Activated gamma-delta T cell treated with Interleukin-2 at 50 U/mL for 16 hours (primary cell): ENCODE data around the gene CST6.

Experiments
- DNase-seq: peaks from one replicate; pipeline ENCODE4 v3.0.0-alpha.2; 2020

CST6 gene

GRCh38 chr11:66048547-66049323 lies 36.9 kb downstream of the CST6 start, which contains the start of gene GAL3ST3:
GAL3ST3 (minus strand) TSS chr11:66049161; CDS start chr11:66045415, 3,746 bp downstream.
- DNase-seq = no peak

DNA sequence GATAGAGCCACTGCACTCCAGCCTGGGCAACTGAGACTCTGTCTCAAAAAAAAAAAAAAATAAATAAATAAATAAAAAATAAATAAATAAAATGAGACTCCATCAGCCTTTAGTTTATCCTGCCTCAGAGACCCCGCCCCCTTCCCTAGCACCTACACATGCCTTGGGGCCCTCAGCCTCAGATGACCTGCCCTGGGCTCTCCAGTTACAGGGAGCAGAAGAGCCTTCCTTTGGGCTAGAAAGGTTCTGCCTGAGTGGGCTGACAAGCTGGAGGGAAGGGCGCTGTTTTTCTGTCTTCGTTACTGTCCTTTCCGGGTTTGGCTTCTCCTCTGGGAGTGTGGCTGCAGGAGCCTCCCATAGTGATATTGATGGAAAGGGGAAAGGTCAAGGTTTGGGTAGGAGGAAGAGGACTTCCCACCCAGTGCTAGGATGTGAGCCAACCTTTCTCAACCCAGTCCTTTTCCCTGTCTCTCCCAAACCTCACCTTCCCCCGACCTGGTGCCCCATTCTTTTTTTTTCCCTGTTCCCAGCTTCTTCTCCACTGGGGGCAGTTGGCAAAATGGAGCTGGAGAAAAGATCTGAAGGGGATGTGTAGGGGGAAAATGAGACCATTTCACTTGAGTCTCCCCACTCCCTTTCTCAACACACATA lies 38.9 kb downstream of the CST6 start:
- DNase-seq = no peak

- DNase-seq = no peak
Observed at GRCh38 chr11:66051371-66051765, 39.6 kb downstream of the CST6 start.

GRCh38 chr11:66051766-66052663 lies 40.2 kb downstream of the CST6 start, which contains the start of gene SF3B2:
SF3B2 (plus strand) TSS chr11:66052364; CDS start chr11:66052385, 21 bp downstream.
- peak; percentile 94 for DNase-seq

GRCh38 chr11:66052664-66052982 lies 40.8 kb downstream of the CST6 start:
- no peak for DNase-seq

GRCh38 chr11:66055021-66055420 lies 43.2 kb downstream of the CST6 start:
- no peak for DNase-seq

GRCh38 chr11:66056501-66056900 lies 44.7 kb downstream of the CST6 start:
- DNase-seq = no peak

GRCh38 chr11:66059966-66060680 lies 48.3 kb downstream of the CST6 start:
- no peak for DNase-seq

DNA sequence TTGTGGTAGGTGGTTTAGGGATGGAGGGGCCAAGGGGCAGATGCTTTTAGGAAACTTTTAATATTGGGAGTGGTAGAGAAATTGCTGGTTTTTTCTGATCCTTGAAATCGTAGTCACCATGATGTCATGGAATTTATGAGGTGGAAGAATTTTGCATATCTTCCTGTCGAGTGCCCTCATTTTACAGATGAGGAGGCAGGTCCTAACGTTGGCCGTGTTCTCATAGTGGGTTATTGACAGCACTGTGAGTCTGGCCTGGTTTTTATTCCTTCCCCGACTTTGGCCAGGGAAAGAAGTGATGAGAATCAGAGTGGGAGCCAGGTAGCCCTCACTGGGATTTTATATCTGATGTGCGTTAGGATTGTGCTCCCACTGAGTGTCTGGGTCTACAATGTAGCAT lies 49.5 kb downstream of the CST6 start:
- no peak for DNase-seq

DNA sequence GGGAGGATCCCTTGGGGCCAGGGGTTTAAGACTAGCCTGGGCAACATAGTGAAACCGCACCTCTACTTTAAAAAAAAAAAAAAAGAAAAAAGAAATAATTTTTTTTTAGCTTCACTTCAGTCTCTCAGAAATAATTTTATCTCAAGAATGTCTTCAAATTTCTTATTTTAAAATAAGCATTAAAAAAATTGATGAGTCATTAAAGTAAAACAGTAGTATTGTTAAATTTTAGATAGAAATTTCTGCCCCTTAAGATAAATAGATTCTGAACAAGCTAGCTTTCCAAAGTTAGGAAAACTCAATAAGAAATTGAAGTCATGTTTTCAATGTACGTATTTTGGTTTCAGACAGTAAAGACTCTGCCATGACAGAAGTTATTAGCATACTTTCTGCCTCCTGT lies 50.6 kb downstream of the CST6 start:
- DNase-seq = no peak
